A549 (cell line): ENCODE data around the gene IGFN1. TPM values are rescaled to one million over a fixed set of nuclear protein-coding genes. Genes with fewer than 3 reads are reported as not detected.
"Not testable (repeated sequence)": the region's sequence is repeated elsewhere in the genome, so short reads cannot be mapped to it uniquely, and the experiment has no call there.

Source experiments
- ATAC-seq, 2 experiments: fragments of 200-7000 bp in 1 of 2; fragments of >200 bp in 1 of 2; cut with Nextera tagmentation in 1 of 2; cut with Tn5 transposase in 1 of 2; 3 replicates each; pipeline versions ENCODE4 v1.8.0 to v1.9.1; 2018 to 2020; ENCODE audit warnings: mild to moderate bottlenecking in 1 of 2, moderate library complexity in 1 of 2
- CTCF ChIA-PET: fragments of 300-600 bp; sonication (Branson Sonifier 250); formaldehyde crosslinking; extraction: SDS; loops from one replicate; lab custom pipeline; 2021; ENCODE audit warnings: antibody characterized with exemption, inconsistent platforms; lab: Yijun Ruan, JAX
- POLR2A ChIA-PET: fragments of 350-600 bp; formaldehyde crosslinking; extraction: SDS; loops from one replicate; lab custom pipeline; 2021; ENCODE audit warnings: antibody characterized with exemption, inconsistent platforms; lab: Yijun Ruan, JAX
- DNase-seq, 2 experiments: peaks; one replicate each; pipeline versions ENCODE4 v3.0.0 to v3.0.0-alpha.2; 2011 to 2016; ENCODE audit warnings: low read depth in 1 of 2, low spot score in 1 of 2
- FAIRE-seq: peaks from 2 replicates; lab custom pipeline; 2011; peaks lifted over from hg19 to GRCh38; lab: Jason Lieb, UNC
- H3K27ac ChIP-seq, 2 experiments: fragments of >200 bp; sonication (Bioruptor Twin); formaldehyde crosslinking; 3 replicates each; pipeline ENCODE4 v1.5.1; 2016 to 2017
- H3K4me1 ChIP-seq: fragments of >200 bp; sonication (Bioruptor Twin); formaldehyde crosslinking; 3 replicates; pipeline ENCODE4 v1.6.1; 2016
- H3K4me2 ChIP-seq: fragments of >200 bp; sonication (Bioruptor Twin); formaldehyde crosslinking; 3 replicates; pipeline ENCODE4 v1.6.1; 2016
- H3K4me3 ChIP-seq: fragments of >200 bp; sonication (Bioruptor Twin); formaldehyde crosslinking; 3 replicates; pipeline ENCODE4 v1.5.1; 2016
- H3K9me3 ChIP-seq: fragments of >200 bp; sonication (Bioruptor Twin); formaldehyde crosslinking; 3 replicates; pipeline ENCODE4 v1.6.1; 2016
- BCL3 ChIP-seq: fragments of >200 bp; sonication (Bioruptor Twin); formaldehyde crosslinking; IDR thresholded peaks from 3 replicates; pipeline ENCODE4 v1.6.1; 2016
- CBX8 ChIP-seq: fragments of 200-600 bp; sonication (generic); IDR thresholded peaks from 2 replicates; pipeline ENCODE4 v1.6.1; 2016
- CHD2 ChIP-seq: fragments of 150-350 bp; IDR thresholded peaks from 2 replicates; pipeline ENCODE4 v1.6.1; 2014; ENCODE audit warnings: low read length; ENCODE audit not compliant: partially characterized antibody
- CHD4 ChIP-seq: fragments of 200-600 bp; sonication (generic); IDR thresholded peaks from 2 replicates; pipeline ENCODE4 v1.6.1; 2016; ENCODE audit warnings: antibody characterized with exemption, mild to moderate bottlenecking, borderline replicate concordance
- E2F6 ChIP-seq: IDR thresholded peaks from 2 replicates; pipeline ENCODE4 v1.6.1; 2012; ENCODE audit warnings: low read depth, borderline replicate concordance
- EHMT2 ChIP-seq: fragments of 200-600 bp; sonication (generic); IDR thresholded peaks from 2 replicates; pipeline ENCODE4 v1.6.1; 2016; ENCODE audit warnings: antibody characterized with exemption, low read depth, mild to moderate bottlenecking, moderate library complexity
- ELK1 ChIP-seq: fragments of 150-350 bp; IDR thresholded peaks from 2 replicates; pipeline ENCODE4 v1.6.1; 2014; ENCODE audit warnings: low read depth, mild to moderate bottlenecking, low read length
- EP300 ChIP-seq, 2 experiments: fragments of >200 bp; sonication (Bioruptor Twin); formaldehyde crosslinking; IDR thresholded peaks; 2 replicates in 1 of 2; 3 replicates in 1 of 2; pipeline ENCODE4 v1.6.1; 2016 to 2017
- FOXS1 ChIP-seq: fragments of 250-450 bp; sonication (Bioruptor Pico); IDR thresholded peaks from 2 replicates; pipeline ENCODE4 v1.5.0; 2020; ENCODE audit warnings: mild to moderate bottlenecking, moderate library complexity
- GATA3 ChIP-seq: IDR thresholded peaks from 2 replicates; pipeline ENCODE4 v1.6.1; 2012; ENCODE audit warnings: borderline replicate concordance
- HDAC2 ChIP-seq: fragments of 200-600 bp; sonication (generic); IDR thresholded peaks from 2 replicates; pipeline ENCODE4 v1.6.1; 2016
- HMGXB4 ChIP-seq: fragments of 250-450 bp; sonication (Bioruptor Pico); IDR thresholded peaks from 2 replicates; pipeline ENCODE4 v1.5.0; 2021; ENCODE audit warnings: mild to moderate bottlenecking, moderate library complexity, borderline replicate concordance
- HOXB5 ChIP-seq: fragments of 250-450 bp; sonication (Bioruptor Pico); IDR thresholded peaks from 2 replicates; pipeline ENCODE4 v1.5.0; 2020; ENCODE audit warnings: mild to moderate bottlenecking, moderate library complexity
- MAZ ChIP-seq: fragments of 150-350 bp; IDR thresholded peaks from 2 replicates; pipeline ENCODE4 v1.6.1; 2014; ENCODE audit warnings: antibody characterized with exemption, low read depth, low read length, borderline replicate concordance
- NR3C1 ChIP-seq: fragments of >200 bp; sonication (Bioruptor Twin); formaldehyde crosslinking; IDR thresholded peaks from 3 replicates; pipeline ENCODE4 v1.6.1; 2017
- PHF8 ChIP-seq: fragments of 200-600 bp; sonication (generic); IDR thresholded peaks from 2 replicates; pipeline ENCODE4 v1.6.1; 2016; ENCODE audit warnings: low read depth, mild to moderate bottlenecking, antibody characterized with exemption, moderate library complexity, borderline replicate concordance
- POLR2AphosphoS2 ChIP-seq: conservative IDR thresholded peaks from 2 replicates; pipeline ENCODE4 v1.6.1; 2012; ENCODE audit warnings: low read length, improper control_type of control experiment, inconsistent platforms
- RFX5 ChIP-seq: fragments of 450-650 bp; IDR thresholded peaks from 2 replicates; pipeline ENCODE4 v1.7.1; 2014; ENCODE audit warnings: antibody characterized with exemption, mild to moderate bottlenecking, moderate library complexity
- RNF2 ChIP-seq: fragments of 200-600 bp; sonication (generic); IDR thresholded peaks from 2 replicates; pipeline ENCODE4 v1.6.1; 2016; ENCODE audit warnings: low read depth, mild to moderate bottlenecking, antibody characterized with exemption, moderate library complexity, borderline replicate concordance
- SMC3 ChIP-seq: fragments of >200 bp; sonication (Bioruptor Twin); formaldehyde crosslinking; IDR thresholded peaks from 3 replicates; pipeline ENCODE4 v1.6.1; 2018; ENCODE audit warnings: inconsistent platforms
- SREBF2 ChIP-seq: fragments of 450-650 bp; IDR thresholded peaks from 2 replicates; pipeline ENCODE4 v1.6.1; 2014; ENCODE audit warnings: mild to moderate bottlenecking, moderate library complexity
- TFCP2L1 ChIP-seq: fragments of 250-450 bp; sonication (Bioruptor Pico); IDR thresholded peaks from 2 replicates; pipeline ENCODE4 v1.5.0; 2021; ENCODE audit warnings: mild to moderate bottlenecking
- TP53 ChIP-seq: fragments of 250-450 bp; sonication (Bioruptor Pico); IDR thresholded peaks from 2 replicates; pipeline ENCODE4 v1.5.0; 2021; ENCODE audit warnings: mild to moderate bottlenecking, moderate library complexity
- ZFP36 ChIP-seq: fragments of 450-650 bp; IDR thresholded peaks from 2 replicates; pipeline ENCODE4 v1.6.1; 2014; ENCODE audit warnings: borderline replicate concordance; ENCODE audit not compliant: partially characterized antibody
- ZSCAN20 ChIP-seq: fragments of 250-450 bp; sonication (Bioruptor Pico); IDR thresholded peaks from 2 replicates; pipeline ENCODE4 v1.8.0; 2022; ENCODE audit warnings: mild to moderate bottlenecking, moderate library complexity
- WGBS: methylation state at CpG from one replicate; pipeline ENCODE4 v1.1.6; 2017; ENCODE audit errors: missing lambda C conversion rate; 5-methylcytosine and 5-hydroxymethylcytosine counted together
- polyA plus RNA-seq, 4 experiments: library from polyadenylated mRNA; depleted of rRNA in 3 of 4; stranded (reverse); fragments of >200 nt; fragmentation: RNase III in 1 of 4; extraction: RNeasy Plus Mini Kit Qiagen cat#74134 plus additional on column Dnase treatment in 1 of 4; gene quantifications; 2 replicates in 3 of 4; 3 replicates in 1 of 4; pipeline ENCODE4 v1.2.3, GENCODE V29; 2011 to 2017

Gene IGFN1
- polyA plus RNA-seq, 2 of the 4 experiments (the other 2 are of a cell fraction), result 0.03 to 4.7 TPM

- Histone ChIP-seq H3K27ac (no peak overlapping the region), H3K4me2 (no peak overlapping the region), H3K4me3 (no peak overlapping the region), H3K9me3 (no peaks in the 10 kb centered on the region), H3K4me1 (peaks cover 7% of the 10 kb centered on the region)
- DNase-seq (no peak), ATAC-seq (no peak), FAIRE-seq (no peak)
- POLR2A ChIA-PET, result no interaction called here
- TF ChIP-seq CHD2 (no peak), RNF2 (no peak), EP300 (IDR thresholded peaks at IDR 0.05) (no peak), EHMT2 (no peak), ZFP36 (no peak), E2F6 (no peak), BCL3 (no peak), ELK1 (no peak), RFX5 (no peak), GATA3 (no peak), MAZ (no peak), SMC3 (no peak), ZSCAN20 (CRISPR knock-in tag) (no peak), HDAC2 (no peak), HOXB5 (CRISPR knock-in tag) (no peak), NR3C1 (no peak), FOXS1 (no peak)
- CTCF ChIA-PET, result interaction anchor here (1.5 to 4.4 kb wide), 2 partner anchors 13 to 204 kb away, joined by 5 to 32 read pairs; no protein-coding TSS in a partner anchor
Measured at GRCh38 chr1:201156819-201157218, 33.8 kb upstream of the IGFN1 start.

GRCh38 chr1:201157949-201158348 lies 32.7 kb upstream of the IGFN1 start:
- H3K4me3 ChIP-seq, result no peak overlapping the region
- no peak overlapping the region for H3K27ac ChIP-seq
- 65% methylated on average over 2 of the region's 2 CpGs for WGBS
- ChIA-PET CTCF (interaction anchor here (1.1 to 4.4 kb wide), 4 partner anchors 9 to 203 kb away, joined by 4 to 32 read pairs (median 10); no protein-coding TSS in a partner anchor), POLR2A (no interaction called here)
- no peak overlapping the region for H3K4me2 ChIP-seq
- H3K9me3 ChIP-seq, result no peaks in the 10 kb centered on the region
- FAIRE-seq (no peak), DNase-seq (no peak), ATAC-seq (no peak)
- peaks cover 6% of the 10 kb centered on the region for H3K4me1 ChIP-seq
- no peak for TF ChIP-seq SREBF2
- no peak for TF ChIP-seq TFCP2L1 (CRISPR knock-in tag)
- no peak for TF ChIP-seq MAZ
- TF ChIP-seq TP53, result no peak
- TF ChIP-seq CHD4, result no peak
- no peak for TF ChIP-seq RFX5
- TF ChIP-seq ZSCAN20 (CRISPR knock-in tag), result no peak
- TF ChIP-seq PHF8, result no peak
- TF ChIP-seq HMGXB4 (CRISPR knock-in tag), result no peak
- no peak for TF ChIP-seq CBX8
- no peak for TF ChIP-seq POLR2AphosphoS2
- no peak for TF ChIP-seq NR3C1
- no peak for TF ChIP-seq FOXS1

- H3K4me3 ChIP-seq, FAIRE-seq, H3K4me1 ChIP-seq, DNase-seq, CTCF ChIA-PET, H3K27ac ChIP-seq, POLR2A ChIA-PET, H3K9me3 ChIP-seq, H3K4me2 ChIP-seq, ATAC-seq: not testable (repeated sequence)
- WGBS, result 84% methylated on average over 8 of the region's 8 CpGs
Measured at GRCh38 chr1:201163036-201163435, 27.6 kb upstream of the IGFN1 start.
